RWPE1 (cell line): ENCODE measurements around the gene GPX4.

Experiments
- CTCF ChIA-PET: fragments of 350-600 bp; sonication (Branson Sonifier 250); formaldehyde crosslinking; extraction: SDS; loops from one replicate; lab custom pipeline; 2021; lab: Yijun Ruan, JAX
- POLR2A ChIA-PET: fragments of 400-600 bp; formaldehyde crosslinking; extraction: SDS; loops from one replicate; lab custom pipeline; 2020; ENCODE audit warnings: antibody characterized with exemption; ENCODE audit not compliant: low non-redundant PET; lab: Yijun Ruan, JAX
- DNase-seq: peaks from one replicate; pipeline ENCODE4 v3.0.0; 2012; ENCODE audit warnings: low spot score
- H3K27ac ChIP-seq: fragments of 450-650 bp; 2 replicates; pipeline ENCODE4 v1.5.1; 2017
- CTCF ChIP-seq: fragments of 450-650 bp; conservative IDR thresholded peaks from 2 replicates; pipeline ENCODE4 v1.5.1; 2017; ENCODE audit warnings: low read depth, mild to moderate bottlenecking

GPX4 gene

GRCh38 chr19:1109032-1109551 lies 5.3 kb downstream of the GPX4 start:
- ChIA-PET POLR2A (no interaction called here), CTCF (no interaction called here)
- peak overlapping the region; percentile 100 for H3K27ac ChIP-seq
- DNase-seq: no peak
- TF ChIP-seq CTCF: no peak

GRCh38 chr19:1109697-1110671 lies 6.2 kb downstream of the GPX4 start:
- H3K27ac ChIP-seq: peak overlapping the region; percentile 100
- TF ChIP-seq CTCF: no peak
- DNase-seq: no peak
- POLR2A ChIA-PET: no interaction called here
- CTCF ChIA-PET: interaction anchor here (0.7 kb wide), 1 partner anchor 58 kb away, joined by 5 read pairs; no protein-coding TSS in a partner anchor

- POLR2A ChIA-PET: no interaction called here
- TF ChIP-seq CTCF: no peak
- no peak for DNase-seq
- CTCF ChIA-PET: interaction anchor here (0.6 kb wide), 1 partner anchor 92 kb away, joined by 3 read pairs; no protein-coding TSS in a partner anchor
- H3K27ac ChIP-seq: peak overlapping the region; percentile 100
These were observed 7.2 kb downstream of the GPX4 start for GRCh38 chr19:1110809-1111640.

- POLR2A ChIA-PET: no interaction called here
These were observed 8.0 kb downstream of the GPX4 start for GRCh38 chr19:1111641-1112267.

GRCh38 chr19:1112268-1113029 lies 8.7 kb downstream of the GPX4 start:
- DNase-seq: no peak
- TF ChIP-seq CTCF: no peak
- peak overlapping the region; percentile 100 for H3K27ac ChIP-seq
- POLR2A ChIA-PET: no interaction called here
- CTCF ChIA-PET: interaction anchor here (0.5 to 2.2 kb wide), 10 partner anchors 8 to 448 kb away, joined by 3 to 22 read pairs (median 4); no protein-coding TSS in a partner anchor

More at GRCh38 chr19:1111641-1112267, 8.0 kb downstream of the GPX4 start:
- peak overlapping the region; percentile 100 for H3K27ac ChIP-seq
- CTCF ChIA-PET: interaction anchor here (0.8 to 1.7 kb wide), 2 partner anchors 83 to 133 kb away, joined by 4 to 6 read pairs; no protein-coding TSS in a partner anchor
- no peak for DNase-seq
- no peak for TF ChIP-seq CTCF
